Omental fat pad (tissue), 4 donors: ENCODE data around the gene CENPV. TPM values are rescaled to one million over a fixed set of nuclear protein-coding genes. Genes with fewer than 3 reads are reported as not detected.
"Not testable (repeated sequence)": the region's sequence is repeated elsewhere in the genome, so short reads cannot be mapped to it uniquely, and the experiment has no call there.

Experiments used
- ATAC-seq: fragments of 150-250 bp; one replicate; pipeline ENCODE4 v1.9.1; 2016; ENCODE audit warnings: mild to moderate bottlenecking, moderate library complexity; ENCODE audit not compliant: low FRiP score
- DNase-seq: peaks from one replicate; pipeline ENCODE4 v3.0.0-alpha.2; 2019; ENCODE audit warnings: low spot score
- total RNA-seq, 4 donors: library from RNA; depleted of rRNA; stranded (reverse); fragments of >200 nt; gene quantifications; one replicate each; pipeline ENCODE4 v1.1.0, GENCODE V29; 2016
- TF ChIP-seq, protein P1 (sequence below), 3 donors: fragments of 450-650 bp; IDR thresholded peaks; one replicate each; pipeline ENCODE4 v1.5.1; 2016 to 2017; ENCODE audit warnings: antibody characterized with exemption in 3 of 3, mild to moderate bottlenecking in 3 of 3, moderate library complexity in 2 of 3

Gene CENPV
- 10 to 100 TPM; 16.1 to 29.1 (median 23.5) TPM for total RNA-seq

DNA sequence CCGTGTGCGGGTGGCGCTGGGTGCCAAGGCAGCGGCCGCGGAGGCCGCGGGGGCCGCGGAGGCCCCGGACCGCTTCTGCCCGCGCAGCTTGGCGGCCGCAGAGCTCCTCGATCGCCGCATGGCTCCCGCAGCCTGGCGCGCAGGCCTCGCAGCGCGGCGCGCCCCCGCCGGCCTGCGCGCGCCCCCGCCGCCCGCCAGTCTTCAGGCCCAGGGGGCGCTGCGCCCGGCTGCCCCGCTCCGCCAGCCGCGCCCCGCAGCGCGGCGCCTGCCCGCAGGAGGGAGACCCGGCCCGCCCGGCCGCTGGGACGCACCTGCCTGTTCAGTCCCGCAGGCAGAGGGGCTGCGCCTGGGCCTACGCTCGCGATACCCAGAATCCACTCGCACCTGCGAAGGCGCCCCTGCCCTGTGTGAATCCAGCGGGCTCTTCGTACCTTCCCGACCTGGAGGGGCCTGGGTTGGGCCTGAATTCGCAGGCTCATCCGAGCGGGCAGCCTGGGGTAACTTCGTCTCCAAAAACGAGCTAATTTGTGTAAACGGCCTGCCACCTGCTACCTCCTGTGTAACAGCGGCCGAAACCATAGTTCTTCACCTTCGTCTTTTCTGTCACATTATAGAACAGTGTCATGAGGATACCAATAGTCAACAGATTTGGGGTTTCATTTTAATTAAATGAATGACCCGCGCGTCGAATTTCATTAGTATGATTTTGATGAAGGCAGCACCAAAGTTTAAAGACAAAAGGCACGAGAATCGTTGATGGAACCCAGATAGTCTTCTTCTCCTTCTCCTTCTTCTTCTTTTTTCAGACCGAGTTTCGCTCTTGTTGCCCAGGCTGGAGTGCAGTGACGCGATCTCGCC, at the start of gene CENPV:
Gene CENPV, minus strand, starts transcription at position 153 of the 858 bp plus-strand sequence. Its CDS starts 33 bp downstream, at position 120.
- DNase-seq (no peak), ATAC-seq (peak; percentile 88)
- TF ChIP-seq, protein P1, sequence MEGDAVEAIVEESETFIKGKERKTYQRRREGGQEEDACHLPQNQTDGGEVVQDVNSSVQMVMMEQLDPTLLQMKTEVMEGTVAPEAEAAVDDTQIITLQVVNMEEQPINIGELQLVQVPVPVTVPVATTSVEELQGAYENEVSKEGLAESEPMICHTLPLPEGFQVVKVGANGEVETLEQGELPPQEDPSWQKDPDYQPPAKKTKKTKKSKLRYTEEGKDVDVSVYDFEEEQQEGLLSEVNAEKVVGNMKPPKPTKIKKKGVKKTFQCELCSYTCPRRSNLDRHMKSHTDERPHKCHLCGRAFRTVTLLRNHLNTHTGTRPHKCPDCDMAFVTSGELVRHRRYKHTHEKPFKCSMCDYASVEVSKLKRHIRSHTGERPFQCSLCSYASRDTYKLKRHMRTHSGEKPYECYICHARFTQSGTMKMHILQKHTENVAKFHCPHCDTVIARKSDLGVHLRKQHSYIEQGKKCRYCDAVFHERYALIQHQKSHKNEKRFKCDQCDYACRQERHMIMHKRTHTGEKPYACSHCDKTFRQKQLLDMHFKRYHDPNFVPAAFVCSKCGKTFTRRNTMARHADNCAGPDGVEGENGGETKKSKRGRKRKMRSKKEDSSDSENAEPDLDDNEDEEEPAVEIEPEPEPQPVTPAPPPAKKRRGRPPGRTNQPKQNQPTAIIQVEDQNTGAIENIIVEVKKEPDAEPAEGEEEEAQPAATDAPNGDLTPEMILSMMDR (IDR thresholded peaks at IDR 0.05) = no peak

DNA sequence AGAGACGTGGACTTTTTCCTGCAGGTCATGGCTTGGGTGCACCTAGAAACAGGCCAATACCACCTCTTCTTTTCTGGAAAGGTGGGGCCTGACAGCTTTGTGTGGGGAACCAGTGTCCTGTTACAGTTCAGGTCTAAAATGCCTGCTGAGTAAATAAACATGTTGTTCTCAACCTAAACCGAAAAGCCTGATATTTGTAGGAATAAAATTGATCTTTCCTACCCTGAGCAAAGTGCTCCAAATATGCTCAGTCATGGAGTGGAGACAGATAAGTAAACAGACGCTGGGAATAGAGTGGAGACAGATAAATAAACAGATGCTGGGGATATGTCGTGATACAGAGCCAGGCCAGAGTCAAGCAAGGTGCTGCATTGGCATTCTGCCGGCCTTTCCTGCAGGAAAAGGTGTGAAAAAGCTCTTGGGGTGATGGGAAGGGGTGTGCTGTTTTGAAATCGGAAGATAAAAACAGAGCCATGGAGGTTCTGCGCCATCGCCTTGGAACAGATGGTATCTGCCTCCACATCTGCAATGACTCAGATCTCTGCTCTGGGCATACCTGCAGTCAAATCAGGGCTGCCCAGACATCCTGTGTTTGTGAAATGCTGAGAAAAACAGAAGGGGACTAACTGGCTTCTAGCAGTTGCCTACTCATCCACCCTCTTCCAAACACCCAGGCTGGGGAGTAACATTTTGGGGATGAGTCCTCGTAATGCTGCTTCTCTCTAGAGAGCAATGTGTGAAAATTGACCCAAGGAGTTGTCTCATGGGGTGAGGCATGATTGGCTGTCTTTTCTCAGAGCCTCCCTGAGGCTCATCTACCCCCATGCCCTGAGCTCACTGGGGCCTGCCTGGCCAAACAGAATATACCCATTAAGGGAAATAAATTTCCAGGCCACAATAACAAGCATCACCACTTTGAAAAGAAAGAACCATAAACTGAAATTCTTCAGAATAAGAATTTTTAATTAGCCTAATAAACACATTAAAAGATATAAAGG, 45.3 kb upstream of the CENPV start:
- ATAC-seq (peak; percentile 28), DNase-seq (no peak)
- TF ChIP-seq, protein P1 (IDR thresholded peaks at IDR 0.05) = no peak

DNA sequence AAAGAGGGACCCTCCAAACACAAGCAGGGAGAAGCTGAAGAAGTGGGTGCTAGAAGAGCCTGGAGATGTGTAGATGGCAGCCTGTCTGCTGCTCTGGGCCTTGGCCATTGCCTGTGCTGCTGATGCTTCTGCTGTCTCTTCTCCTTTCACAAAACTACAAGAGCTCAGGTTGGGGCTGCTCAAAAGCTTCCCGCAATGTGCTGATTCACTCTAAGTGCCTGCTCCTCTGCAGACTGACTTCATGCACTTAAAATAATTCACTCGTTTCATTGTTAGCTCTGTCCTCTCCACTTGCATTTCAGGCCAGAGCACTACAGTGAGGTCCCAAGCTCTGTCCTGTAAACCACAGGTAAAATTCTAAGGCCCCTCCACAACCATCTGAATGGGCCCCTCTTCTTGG, 43.4 kb upstream of the CENPV start:
- not testable (repeated sequence) for ATAC-seq, DNase-seq

DNA sequence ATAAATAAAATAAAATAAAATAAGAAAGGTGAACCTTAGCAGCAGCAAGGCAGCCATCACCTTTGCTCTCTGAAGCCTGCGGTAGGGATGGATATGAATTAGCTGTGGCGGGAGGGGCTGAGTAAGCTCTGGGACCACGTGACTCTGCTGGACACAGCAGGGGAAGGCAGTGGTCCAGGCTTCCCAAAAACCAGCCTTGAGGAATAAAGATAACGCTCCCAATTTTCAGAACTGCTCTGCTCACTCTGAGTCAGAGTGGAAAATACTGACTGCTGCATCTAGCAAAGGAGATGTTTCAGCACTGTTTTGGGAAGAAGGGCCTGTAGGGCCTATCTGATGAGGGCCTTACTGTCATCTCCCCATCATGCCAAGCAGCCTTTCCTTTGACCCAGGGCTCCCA, 42.6 kb upstream of the CENPV start:
- ATAC-seq = peak; percentile 53
- DNase-seq = not testable (repeated sequence)

DNA sequence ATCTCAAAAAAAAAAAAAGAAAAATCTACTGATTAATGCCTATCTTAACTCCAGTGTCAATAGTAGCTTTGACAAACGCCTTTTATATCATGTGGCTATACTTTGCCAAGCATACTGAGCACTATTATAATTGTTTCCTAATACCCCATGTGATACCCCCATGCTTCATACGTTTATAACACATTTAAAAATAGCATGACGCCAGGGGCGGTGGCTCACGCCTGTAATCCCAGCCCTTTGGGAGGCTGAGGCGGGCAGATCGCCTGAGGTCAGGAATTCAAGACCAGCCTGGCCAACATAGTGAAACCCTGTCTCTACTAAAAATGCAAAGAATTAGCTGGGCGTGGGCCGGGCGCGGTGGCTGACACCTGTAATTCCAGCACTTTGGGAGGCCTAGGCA, 39.2 kb upstream of the CENPV start:
- ATAC-seq, DNase-seq: not testable (repeated sequence)

DNA sequence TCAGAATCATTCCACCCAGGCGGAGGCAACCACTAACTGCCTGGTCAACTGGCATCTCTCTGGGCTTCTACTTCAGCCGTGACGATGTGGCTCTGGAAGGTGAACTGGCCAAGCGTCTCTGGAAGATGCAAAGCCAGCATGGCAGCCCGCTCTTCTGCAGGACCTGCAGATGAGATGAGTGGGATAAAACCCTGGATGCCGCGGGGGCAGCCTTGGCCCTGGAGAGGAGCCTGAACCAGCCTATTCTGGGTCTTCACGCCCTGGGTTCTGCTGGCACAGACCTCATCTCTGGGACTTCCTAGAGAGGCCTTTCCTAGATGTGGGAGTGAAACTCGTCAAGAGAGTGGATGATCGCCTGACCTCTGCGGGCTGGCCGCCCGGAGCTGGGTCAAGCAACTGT, 38.2 kb upstream of the CENPV start:
- DNase-seq (no peak), ATAC-seq (no peak)
- TF ChIP-seq, protein P1 (IDR thresholded peaks at IDR 0.05) = no peak

DNA sequence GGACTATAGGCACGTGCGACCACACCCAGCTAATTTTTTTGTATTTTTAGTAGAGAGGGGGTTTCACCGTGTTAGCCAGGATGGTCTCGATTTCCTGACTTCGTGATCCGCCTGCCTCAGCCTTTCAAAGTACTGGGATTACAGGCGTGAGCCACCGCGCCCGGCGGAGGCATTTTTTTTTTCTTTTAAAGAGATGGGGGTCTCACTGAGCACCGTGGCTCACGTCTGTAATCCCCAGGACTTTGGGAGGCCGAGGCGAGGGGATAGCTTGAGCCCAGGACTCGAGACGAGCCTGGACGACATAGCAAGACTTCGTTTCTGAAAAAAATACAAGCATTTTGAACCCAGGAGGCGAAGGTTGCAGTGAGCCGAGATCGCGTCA, 32.8 kb upstream of the CENPV start:
- not testable (repeated sequence) for DNase-seq, ATAC-seq

DNA sequence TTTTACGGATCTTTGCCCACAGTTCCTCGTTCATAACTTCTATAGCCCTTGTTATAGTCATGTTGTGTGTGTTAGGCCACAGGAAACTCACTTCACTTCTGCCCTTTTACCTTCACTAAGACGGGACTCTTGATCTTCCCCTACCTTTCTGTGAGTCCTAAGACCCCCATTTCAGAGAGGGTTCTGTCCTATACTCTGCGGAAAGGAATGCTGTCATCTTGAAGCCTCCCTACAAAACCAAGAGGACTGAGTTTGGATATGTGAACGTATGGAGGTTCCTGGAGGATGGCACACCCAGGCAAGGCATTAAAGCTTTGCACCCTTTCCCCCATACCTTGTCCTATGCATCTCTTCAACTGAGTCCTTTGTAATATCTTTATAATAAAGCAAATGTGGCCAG, 31.3 kb upstream of the CENPV start:
- no peak for DNase-seq
- ATAC-seq = no peak
- TF ChIP-seq, protein P1 (IDR thresholded peaks at IDR 0.05) = no peak
